ENCODE results near the gene MRPS5.
"Not testable (repeated sequence)": the region's sequence is repeated elsewhere in the genome, so short reads cannot be mapped to it uniquely, and the experiment has no call there.

Gene MRPS5

DNA sequence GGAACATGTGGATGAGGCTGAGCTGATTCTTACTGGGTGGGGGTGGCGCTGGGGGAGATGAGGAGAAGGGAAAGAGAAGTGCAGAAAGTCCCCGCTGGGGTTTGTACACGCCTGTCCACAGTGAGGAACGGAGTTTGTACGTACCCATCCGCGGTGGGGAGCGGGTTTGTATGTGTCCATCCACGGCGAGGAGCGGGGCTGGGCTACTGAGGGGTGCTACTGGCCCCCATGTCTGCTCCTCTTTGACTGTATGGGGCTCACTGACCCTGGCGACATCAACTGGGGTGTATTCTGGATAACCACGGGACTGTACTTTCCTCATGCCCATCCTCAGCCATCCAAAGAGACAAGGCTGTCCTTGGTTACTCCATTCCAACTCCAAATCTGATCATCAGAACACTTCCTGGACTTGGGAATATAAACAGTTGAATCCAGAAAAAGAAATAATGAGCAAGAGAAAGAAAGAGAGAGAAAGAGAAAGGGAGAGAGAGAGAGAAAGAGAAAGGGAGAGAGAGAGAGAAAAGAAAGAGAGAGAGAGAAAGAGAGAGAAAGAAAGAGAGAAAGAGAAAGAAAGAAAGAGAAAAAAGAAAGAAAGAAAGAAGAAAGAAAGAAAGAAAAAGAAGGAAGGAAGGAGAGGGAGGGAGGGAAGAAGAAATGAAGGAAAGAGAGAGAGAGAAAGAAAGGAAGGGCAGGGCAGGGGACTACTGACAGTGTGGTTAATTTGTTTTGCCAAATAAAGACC lies 75.1 kb downstream of the MRPS5 start:
- DNase-seq (ENCODE audit: low spot score), result no peak

DNA sequence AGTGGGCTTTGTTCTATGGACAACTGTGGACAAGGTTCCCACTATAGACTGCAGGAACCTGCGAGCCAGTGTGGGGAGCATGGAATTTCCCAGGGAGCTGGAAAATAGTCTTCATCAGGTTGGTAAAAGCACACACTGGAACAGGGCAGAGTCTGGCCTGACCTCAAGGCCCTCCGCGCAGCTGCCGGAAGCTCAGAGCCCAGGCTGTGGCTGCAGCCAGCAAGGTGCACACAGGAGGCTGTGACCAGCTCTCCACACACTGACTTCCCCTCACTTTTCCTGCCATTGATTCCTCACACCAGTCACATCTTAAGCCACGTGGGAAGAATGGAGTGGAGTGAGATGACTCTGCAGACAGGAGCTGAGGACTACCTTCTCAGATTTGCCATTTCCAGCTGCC lies 77.0 kb downstream of the MRPS5 start:
- DNase-seq (ENCODE audit: low spot score), result no peak

DNA sequence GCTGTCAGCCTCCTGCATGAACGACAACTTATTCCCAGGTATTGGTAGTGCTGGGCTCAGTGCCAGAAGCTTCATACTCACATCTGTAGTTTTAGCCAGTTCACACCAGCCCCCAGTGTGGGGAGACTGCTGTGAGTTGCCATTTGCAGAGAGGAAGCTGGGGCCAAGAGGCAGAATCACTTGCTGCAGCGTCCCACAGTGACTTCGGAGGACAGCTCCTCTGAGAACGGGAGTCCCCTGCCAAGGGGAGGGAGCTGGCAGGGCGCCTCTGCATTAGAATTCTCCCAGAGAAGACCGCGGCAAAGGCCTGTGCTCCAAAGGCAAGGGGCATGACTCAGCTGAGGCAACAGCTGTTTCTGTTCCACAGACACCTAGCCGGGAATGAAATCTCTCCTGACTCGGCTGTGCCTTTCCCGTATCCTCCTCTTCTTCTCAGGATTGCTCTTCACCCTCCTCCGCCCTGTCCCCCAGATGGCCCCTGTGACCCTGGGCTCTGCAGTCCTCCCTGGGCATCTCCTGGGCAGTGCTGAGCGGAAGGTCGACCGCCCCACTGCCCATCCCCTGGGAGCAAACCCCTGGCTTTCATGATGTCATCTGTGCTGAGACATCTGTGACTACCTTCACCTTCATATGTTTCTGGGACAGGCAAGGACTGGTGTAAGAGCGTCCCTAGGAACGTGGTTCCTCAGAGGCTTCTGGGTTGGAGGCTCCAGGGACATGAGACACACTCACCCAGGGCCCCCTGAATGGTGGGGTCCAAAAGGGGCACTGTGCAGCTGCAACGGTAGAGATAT lies 78.1 kb downstream of the MRPS5 start:
- no peak for DNase-seq (ENCODE audit: low spot score)

DNA sequence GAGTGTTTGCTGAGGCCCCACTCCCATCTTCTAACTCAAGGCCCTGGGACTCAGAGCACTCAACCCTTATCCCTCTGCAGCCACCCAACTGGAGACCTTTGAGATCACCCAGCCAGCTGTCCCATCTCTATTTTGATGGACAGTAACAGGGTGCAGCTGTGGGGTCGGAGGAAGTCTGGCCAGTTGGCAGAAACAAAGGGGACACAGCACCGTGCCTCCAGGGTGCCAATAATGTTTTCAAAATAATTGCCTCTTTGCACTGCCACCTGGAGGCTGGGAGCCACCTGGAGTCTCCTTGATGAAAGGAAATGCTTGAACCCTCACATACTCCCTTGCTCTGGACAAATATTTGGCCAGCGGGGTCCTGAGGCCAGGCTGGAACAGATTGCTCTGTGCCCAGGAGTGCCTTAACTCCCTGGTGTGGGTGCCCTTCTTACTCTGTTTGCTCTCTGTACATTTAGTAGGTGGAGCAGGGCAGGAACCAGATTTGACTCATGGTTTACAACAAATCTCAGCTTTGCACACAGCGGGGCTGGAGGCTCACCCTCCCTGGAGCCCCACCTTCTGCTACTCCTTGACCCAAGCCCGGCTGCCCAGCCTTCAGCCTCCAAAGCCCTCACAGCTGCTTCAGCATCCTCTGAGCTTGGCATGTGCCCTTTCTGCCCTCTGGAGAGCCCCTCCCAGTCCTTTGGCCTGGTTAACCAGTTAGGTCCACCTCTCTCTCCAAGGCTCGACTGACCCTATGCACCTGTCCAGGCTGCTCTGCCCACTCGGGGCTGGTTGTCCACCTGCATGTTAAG lies 78.9 kb downstream of the MRPS5 start:
- DNase-seq (ENCODE audit: low spot score), result no peak

DNA sequence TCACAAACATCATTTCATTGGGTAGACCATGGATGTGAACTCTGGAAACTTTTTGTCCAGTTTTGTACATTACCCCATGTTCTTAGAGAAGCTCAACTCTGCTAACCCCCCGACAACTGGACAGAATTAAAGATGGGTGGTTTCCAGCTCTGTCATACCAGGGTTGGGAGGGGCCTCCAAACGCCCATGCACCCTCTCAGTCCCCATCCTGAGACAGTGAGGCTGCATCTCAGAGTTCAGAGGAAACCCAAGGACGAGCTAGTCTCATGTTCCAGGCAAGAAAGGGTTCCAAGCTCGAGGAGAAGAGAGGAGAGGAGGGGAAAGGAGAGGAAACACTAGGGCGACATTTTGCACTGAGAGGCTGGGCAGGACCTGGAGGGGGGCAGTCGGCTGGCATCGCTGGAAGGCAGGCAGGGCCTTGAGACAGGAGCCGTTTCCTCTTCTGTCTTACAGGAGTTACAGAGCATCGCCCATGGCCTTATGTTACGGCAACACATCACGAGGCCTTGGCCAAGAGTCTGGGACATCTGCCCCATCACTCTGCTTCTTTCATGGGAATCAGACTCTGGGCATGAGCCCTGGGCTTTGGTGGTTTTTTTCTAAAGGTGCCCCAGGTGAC lies 79.7 kb downstream of the MRPS5 start:
- DNase-seq (ENCODE audit: low spot score), result no peak

DNA sequence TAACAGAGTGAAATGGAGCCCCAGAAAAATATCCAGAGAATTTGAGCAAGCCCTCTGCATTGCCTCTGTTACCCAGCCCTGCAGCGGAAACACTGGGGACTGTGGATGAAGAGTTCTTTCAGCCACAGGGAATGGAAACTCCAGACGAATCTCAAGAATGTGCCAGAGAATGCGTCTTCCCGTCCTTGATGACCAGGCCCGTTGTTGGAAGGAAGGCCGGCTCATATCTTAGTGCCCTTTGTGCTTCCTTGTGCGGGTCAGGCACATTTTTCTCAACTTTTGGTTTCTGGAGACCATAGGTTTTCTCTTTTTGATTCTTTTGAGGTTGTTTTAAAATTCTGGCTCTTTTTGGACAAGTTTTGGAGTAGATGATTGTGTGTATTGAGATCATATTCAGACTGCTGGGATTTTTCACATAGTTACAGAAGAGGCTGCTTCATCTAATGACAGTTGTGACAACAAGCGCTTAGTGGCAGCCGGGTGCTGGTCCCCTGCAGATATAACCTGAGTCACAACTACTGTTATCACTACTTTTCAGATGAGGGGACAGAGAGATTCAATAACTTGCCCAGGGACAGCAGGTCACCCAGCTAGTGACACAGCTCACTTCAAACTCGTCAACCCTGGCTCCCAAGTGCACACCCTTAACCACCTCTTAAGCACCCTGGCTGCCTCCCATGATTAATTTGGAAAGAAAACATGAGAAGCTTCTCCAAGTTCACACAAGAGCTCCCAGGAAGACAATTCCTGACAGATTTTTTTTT lies 80.4 kb downstream of the MRPS5 start:
- no peak for DNase-seq (ENCODE audit: low spot score)

DNA sequence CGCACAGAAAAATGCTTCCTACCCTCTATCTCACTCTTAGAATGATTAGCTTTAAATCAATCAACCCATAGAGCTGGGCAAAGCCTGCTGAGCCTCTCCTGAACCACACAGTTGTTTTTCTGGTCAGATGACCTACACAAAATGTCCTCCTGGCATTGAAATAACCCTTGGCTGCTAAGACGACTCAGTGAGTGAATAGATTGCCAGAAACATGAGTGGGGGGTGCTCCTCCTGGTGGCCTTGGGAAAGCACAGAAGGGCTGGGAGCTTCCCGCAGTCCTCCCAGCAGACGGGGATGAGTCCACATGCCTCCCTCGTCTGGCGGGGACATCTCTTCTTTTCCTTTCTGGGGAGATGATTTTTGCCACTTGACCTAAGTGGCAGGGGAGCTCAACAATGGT lies 81.2 kb downstream of the MRPS5 start:
- DNase-seq (ENCODE audit: low spot score), result no peak

DNA sequence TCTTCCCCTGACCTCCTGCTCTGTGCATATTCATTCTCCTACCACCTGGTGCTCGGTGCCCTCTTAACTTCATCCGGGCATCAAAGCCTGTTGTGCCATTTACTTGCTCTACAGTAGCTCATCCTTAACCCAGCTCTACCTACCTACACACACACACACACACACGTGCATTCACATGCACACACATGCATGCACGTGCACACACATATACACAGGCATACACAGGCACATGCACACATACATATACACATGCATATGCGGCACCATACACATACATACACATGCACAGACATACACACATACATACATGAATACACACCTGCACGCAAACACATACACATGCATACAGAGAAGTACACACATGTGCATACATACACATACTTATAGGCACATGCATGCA lies 81.6 kb downstream of the MRPS5 start:
- no peak for DNase-seq (ENCODE audit: low spot score)

DNA sequence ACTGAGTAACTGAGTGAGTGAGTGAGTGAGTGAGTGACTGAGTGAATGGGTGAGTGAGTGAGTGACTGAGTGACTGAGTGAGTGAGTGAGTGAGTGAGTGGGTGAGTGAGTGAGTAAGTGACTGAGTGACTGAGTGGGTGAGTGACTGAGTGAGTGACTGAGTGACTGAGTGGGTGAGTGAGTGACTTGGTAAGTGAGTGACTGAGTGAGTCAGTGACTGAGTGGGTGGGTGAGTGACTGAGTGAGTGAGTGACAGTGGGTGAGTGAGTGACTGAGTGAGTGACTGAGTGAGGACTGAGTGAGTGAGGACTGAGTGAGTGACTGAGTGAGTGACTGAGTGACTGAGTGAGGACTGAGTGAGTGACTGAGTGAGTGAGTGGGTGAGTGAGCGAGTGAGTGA lies 82.2 kb downstream of the MRPS5 start:
- no peak for DNase-seq (ENCODE audit: low spot score)

DNA sequence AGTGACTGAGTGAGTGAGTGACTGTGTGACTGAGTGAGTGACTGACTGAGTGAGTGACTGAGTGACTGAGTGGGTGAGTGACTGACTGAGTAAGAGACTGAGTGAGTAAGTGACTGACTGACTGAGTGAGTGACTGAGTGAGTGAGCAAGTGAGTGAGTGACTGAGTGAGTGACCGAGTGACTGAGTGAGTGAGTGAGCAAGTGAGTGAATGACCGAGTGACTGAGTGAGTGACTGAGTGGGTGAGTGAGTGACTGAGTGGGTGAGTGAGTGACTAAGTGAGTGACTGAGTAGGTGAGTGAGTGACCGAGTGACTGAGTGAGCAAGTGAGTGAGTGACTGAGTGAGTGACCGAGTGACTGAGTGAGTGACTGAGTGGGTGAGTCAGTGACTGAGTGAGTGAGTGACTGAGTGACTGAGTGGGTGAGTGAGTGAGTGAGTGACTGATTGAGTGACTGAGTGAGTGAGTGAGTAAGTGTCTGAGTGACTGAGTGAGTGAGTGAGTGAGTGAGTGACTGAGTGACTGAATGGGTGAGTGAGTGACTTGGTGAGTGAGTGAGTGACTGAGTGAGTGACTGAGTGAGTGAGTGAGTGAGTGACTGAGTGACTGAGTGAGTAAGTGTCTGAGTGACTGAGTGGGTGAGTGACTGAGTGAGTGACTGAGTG lies 82.8 kb downstream of the MRPS5 start:
- DNase-seq (ENCODE audit: low spot score), result no peak

DNA sequence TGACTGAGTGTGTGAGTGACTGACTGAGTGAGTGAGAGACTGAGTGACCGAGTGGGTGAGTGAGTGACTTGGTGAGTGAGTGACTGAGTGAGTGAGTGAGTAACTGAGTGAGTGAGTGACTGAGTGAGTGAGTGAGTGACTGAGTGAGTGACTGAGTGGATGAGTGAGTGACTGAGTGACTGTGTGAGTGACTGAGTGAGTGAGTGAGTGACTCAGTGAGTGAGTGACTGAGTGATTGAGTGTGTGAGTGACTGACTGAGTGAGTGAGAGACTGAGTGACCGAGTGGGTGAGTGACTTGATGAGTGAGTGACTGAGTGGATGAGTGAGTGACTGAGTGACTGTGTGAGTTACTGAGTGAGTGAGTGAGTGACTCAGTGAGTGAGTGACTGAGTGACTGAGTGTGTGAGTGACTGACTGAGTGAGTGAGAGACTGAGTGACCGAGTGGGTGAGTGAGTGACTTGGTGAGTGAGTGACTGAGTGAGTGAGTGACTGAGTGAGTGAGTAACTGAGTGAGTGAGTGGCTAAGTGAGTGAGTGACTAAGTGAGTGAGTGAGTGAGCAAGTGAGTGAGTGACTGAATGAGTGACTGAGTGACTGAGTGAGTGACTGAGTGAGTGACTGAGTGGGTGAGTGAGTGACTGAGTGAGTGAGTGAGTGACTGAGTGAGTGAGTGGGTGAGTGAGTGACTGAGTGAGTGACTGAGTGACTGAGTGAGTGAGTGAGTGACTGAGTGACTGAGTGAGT lies 83.6 kb downstream of the MRPS5 start:
- DNase-seq (ENCODE audit: low spot score), result not testable (repeated sequence)

DNA sequence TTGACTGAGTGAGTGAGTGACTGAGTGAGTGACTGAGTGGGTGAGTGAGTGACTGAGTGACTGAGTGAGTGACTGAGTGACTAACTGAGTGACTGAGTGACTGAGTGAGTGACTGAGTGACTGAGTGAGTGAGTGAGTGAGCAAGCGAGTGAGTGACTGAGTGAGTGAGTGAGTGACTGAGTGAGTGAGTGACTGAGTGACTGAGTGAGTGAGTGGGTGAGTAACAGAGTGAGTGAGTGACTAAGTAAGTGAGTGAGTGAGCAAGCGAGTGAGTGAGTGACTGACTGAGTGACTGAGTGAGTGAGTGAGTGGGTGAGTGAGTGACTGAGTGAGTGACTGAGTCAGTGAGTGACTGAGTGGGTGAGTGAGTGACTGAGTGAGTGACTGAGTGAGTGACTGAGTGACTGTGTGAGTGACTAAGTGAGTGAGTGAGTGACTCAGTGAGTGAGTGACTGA lies 84.2 kb downstream of the MRPS5 start:
- no peak for DNase-seq (ENCODE audit: low spot score)

DNA sequence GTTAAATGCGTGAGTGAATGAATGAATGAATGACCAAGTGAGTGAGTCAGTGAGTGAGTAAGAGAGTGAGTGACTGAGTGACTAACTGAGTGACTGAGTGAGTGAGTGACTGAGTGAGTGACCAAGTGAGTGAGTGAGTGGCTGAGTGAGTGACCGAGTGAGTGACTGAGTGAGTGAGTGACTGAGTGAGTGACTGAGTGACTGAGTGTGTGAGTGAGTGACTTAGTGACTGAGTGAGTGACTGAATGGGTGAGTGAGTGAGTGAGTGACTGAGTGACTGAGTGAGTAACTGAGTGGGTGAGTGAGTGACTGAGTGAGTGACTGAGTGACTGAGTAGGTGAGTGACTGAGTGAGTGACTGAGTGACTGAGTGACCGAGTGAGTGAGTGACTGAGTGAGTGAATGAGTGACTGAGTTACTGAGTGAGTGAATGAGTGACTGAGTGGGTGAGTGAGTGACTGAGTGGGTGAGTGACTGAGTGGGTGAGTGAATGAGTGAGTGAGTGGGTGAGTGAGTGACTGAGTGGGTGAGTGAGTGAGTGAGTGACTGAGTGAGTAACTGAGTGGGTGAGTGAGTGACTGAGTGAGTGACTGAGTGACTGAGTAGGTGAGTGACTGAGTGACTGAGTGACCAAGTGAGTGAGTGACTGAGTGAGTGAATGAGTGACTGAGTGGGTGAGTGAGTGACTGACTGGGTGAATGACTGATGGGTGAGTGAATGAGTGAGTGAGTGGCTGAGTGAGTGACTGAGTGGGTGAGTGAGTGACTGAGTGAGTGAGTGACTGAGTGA lies 84.8 kb downstream of the MRPS5 start:
- no peak for DNase-seq (ENCODE audit: low spot score)
